Thyroid gland (tissue), 4 donors: ENCODE data around the gene S100A16.

Source experiments
- POLR2A ChIP-seq, 2 donors: fragments of 450-650 bp; IDR thresholded peaks; one replicate each; pipeline ENCODE4 v1.6.1; 2017; ENCODE audit warnings: antibody characterized with exemption in 2 of 2, mild to moderate bottlenecking in 2 of 2, moderate library complexity in 1 of 2
- TF ChIP-seq, protein P1 (sequence below), 6 experiments: fragments of 200-600 bp in 3 of 6; fragments of 450-650 bp in 3 of 6; sonication (generic) in 3 of 6; IDR thresholded peaks; one replicate each; pipeline ENCODE4 v1.5.1; 2016 to 2019; ENCODE audit warnings: antibody characterized with exemption in 6 of 6, mild to moderate bottlenecking in 2 of 6, inconsistent platforms in 1 of 6, moderate library complexity in 1 of 6

DNA sequence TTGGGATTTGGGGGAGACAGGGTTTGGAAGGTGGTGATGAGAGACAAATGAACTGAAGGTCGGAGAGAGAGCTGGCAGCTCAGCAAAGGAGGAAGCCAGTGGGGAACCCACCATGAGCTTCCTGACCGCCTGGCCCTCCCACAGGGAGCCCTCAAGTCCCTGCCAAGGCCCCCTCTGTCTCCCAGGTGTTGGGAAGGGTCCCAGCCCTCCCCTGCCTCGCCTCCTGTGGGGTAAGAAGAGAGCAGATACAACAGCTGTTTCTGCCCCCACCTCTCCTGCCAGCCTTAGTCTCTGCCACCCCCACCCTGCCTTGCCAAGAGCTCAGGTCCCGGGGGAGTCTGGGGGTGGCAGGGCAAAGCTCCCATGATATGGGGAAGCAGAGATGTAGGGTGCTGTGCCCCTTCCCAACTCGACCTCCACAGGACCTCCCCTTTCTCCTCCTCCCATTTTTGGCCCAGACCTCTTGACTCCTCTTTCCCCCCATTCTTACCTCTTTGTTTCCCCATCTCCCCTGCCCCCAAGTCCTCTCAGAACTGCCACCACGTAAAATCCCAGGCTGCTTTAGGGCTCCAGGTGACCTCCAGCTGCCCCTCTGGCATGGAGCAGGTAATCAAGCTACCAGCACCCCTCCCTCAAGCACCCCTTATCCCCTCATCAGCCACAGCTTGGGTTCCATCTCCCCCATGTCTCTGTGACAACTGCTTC lies 15.9 kb upstream of the S100A16 start:
- no peak for TF ChIP-seq POLR2A (IDR thresholded peaks at IDR 0.05)
- TF ChIP-seq, protein P1, sequence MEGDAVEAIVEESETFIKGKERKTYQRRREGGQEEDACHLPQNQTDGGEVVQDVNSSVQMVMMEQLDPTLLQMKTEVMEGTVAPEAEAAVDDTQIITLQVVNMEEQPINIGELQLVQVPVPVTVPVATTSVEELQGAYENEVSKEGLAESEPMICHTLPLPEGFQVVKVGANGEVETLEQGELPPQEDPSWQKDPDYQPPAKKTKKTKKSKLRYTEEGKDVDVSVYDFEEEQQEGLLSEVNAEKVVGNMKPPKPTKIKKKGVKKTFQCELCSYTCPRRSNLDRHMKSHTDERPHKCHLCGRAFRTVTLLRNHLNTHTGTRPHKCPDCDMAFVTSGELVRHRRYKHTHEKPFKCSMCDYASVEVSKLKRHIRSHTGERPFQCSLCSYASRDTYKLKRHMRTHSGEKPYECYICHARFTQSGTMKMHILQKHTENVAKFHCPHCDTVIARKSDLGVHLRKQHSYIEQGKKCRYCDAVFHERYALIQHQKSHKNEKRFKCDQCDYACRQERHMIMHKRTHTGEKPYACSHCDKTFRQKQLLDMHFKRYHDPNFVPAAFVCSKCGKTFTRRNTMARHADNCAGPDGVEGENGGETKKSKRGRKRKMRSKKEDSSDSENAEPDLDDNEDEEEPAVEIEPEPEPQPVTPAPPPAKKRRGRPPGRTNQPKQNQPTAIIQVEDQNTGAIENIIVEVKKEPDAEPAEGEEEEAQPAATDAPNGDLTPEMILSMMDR (IDR thresholded peaks at IDR 0.05), result no peak
